Iris pigment epithelial cell (primary cell): ENCODE measurements around the gene CACNG1.
"Not testable (repeated sequence)": the region's sequence is repeated elsewhere in the genome, so short reads cannot be mapped to it uniquely, and the experiment has no call there.

Experiments
- DNase-seq: peaks from one replicate; pipeline ENCODE4 v3.0.0-alpha.2; 2011; ENCODE audit warnings: low read depth

Gene CACNG1

GRCh38 chr17:67025216-67025792 lies 19.1 kb upstream of the CACNG1 start:
- DNase-seq, result no peak

GRCh38 chr17:67026341-67026740 lies 18.0 kb upstream of the CACNG1 start:
- no peak for DNase-seq

GRCh38 chr17:67027031-67027628 lies 17.2 kb upstream of the CACNG1 start:
- peak; percentile 21 for DNase-seq

- DNase-seq, result no peak
These were observed 13.7 kb upstream of the CACNG1 start for GRCh38 chr17:67030641-67031040.

GRCh38 chr17:67032382-67032781 lies 12.0 kb upstream of the CACNG1 start:
- DNase-seq, result no peak

- DNase-seq, result no peak
These were observed 11.4 kb upstream of the CACNG1 start for GRCh38 chr17:67032985-67033384.

GRCh38 chr17:67033613-67034012 lies 10.7 kb upstream of the CACNG1 start:
- no peak for DNase-seq

- no peak for DNase-seq
These were observed 8.9 kb upstream of the CACNG1 start for GRCh38 chr17:67035131-67036083.

- DNase-seq, result no peak
These were observed 5.4 kb upstream of the CACNG1 start for GRCh38 chr17:67038861-67039365.

GRCh38 chr17:67040652-67041051 lies 3.7 kb upstream of the CACNG1 start:
- DNase-seq, result no peak

GRCh38 chr17:67041119-67041518 lies 3.2 kb upstream of the CACNG1 start:
- DNase-seq, result not testable (repeated sequence)

- no peak for DNase-seq
These were observed 2.8 kb upstream of the CACNG1 start for GRCh38 chr17:67041531-67041930.

- DNase-seq, result no peak
These were observed 2.1 kb upstream of the CACNG1 start for GRCh38 chr17:67041941-67042899.

GRCh38 chr17:67043283-67043682 lies 1.1 kb upstream of the CACNG1 start:
- DNase-seq, result no peak

- DNase-seq, result no peak
These were observed 586 bp downstream of the CACNG1 start for GRCh38 chr17:67044940-67045339.

GRCh38 chr17:67046398-67046797 lies 2.0 kb downstream of the CACNG1 start:
- DNase-seq, result no peak

- no peak for DNase-seq
These were observed 3.0 kb downstream of the CACNG1 start for GRCh38 chr17:67047382-67047781.

- no peak for DNase-seq
These were observed 4.8 kb downstream of the CACNG1 start for GRCh38 chr17:67049025-67049739.

GRCh38 chr17:67050066-67050465 lies 5.7 kb downstream of the CACNG1 start:
- no peak for DNase-seq

- DNase-seq, result no peak
These were observed 6.3 kb downstream of the CACNG1 start for GRCh38 chr17:67050471-67051154.
